ENCODE results near the gene NPC1. TPM values are rescaled to one million over a fixed set of nuclear protein-coding genes. Genes with fewer than 3 reads are reported as not detected.
A peak's percentile ranks its signal among the peaks of the same experiment; 100 is the strongest.

The NPC1 gene
- polyA plus RNA-seq, 10 donors = 18.6 to 30.5 (median 25.2) TPM

DNA sequence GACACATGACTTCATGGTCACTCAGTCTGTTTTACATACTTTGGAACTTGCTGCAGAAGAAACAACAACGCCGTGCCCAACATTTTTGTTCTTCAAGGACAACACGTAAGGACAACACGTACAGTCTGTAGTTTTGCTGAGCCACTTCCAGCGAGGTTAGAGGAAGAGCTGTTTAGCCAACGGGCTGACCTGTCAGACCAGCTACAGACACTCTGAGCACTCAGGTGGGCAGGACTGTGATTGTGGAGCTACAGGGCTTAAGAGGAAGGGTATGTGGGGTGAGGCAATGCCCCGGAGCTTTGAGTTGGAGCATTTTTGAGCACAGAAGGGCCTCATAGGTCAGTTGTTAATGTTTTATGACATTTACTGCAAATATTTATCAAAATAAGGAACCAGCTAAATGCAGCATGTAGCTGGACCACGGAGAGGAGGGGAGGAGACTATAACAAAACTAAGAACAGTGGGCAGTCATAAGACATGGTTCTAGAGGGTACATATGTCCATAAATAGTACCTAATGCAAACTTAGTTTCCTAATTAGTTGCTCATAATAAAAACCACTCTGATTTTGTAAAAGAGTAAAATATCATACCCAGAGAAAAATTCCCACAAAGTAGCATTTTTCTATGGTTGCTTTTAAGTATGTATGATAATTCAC is 26.3 kb upstream of the NPC1 start:
- no peak for DNase-seq

- no peak for DNase-seq
Measured at GRCh38 chr18:23609390-23610023, 23.2 kb upstream of the NPC1 start.

GRCh38 chr18:23608211-23608610 is 21.9 kb upstream of the NPC1 start:
- no peak for DNase-seq

DNA sequence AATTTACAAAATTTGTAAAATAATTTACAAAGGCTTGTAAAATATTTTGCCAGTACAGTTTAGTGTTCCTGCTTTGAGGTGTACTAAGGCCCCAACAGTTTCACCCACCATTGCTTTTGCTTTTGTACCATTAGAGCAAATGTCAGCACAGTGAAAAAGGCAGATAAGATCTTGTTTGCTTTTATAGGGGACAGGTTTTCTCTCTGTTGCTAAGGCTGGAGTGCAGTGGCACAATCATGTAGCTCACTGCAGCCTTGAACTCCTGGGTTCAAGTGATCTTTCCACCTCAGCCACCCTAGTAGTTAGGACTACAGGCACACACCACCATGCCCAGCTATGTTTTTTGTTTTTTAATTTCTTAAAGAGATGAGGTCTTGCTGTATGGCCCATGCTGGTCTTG is 19.6 kb upstream of the NPC1 start:
- no peak for DNase-seq

DNA sequence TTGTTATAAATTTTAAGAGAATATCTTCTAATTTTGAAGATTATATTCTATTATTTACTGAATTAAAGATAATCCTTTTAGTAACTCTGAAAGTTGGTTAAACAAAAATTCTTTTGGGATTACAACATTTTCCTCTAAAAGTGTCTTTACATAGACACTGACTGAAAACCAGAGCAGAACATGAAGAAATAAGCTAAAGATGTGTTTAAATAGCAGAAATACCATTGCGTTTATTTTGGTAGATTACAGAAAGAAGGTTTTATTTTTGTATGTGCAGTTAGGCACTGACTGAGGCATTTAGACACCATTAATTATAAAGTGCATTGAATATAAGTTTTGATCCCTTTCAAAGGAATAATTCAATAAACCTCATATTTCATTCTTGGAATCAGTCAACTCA is 13.5 kb upstream of the NPC1 start:
- no peak for DNase-seq

DNA sequence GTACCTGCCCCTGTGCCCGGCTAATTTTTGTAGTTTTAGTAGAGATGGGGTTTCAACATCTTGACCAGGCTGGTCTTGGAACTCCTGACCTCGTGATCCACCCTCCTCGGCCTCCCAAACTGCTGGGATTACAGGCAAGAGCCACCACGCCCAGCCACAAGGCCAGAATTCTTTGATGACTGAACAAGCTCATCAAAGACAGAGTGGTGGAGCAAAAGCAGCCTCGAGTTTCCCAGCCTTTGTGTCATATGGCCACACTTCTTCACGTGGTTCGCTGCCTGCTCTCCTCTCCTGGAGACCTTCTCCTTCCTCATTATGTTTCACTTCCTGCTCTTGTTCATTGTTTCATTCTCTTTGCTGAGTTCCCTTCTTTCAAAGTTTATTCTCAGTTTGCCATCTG is 9.9 kb upstream of the NPC1 start:
- no peak for DNase-seq

DNA sequence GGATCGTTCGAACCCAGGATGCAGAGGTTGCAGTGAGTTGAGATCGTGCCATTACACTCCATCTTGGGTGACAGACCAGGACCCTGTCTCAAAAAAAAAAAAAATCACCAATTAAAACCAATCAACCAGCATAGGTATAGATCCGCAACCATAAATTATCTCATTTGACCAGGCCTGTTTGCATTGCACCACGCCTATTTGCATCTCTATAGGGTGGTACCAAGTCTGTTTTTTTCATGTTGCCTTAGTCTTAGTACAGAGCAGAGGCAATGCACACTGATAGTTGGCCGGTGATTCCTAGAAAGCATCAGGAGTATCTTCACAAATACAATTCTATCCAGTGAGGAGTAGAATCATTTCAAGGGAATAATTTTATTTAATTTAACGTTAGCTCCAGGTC is 9.3 kb upstream of the NPC1 start:
- DNase-seq = no peak

GRCh38 chr18:23593720-23594119 is 7.4 kb upstream of the NPC1 start:
- DNase-seq = no peak

DNA sequence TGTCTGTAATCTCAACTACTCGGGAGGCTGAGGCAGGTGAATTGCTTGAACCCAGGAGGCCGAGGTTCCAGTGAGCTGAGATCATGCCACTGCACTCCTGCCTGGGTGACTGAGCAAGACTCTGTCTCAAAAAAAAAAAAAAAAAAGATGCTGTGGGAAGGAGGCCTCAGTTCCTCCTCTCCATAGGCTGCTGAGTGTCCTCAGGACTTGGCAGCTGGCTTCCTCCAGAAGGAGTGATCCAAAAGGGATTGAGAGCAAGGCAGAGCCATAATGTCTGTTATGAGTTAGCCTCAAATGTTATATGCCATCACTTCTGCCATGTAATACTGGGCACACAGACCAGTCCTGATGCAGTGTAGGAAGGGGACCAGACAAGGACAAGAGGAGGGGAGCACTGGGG is 6.6 kb upstream of the NPC1 start:
- no peak for DNase-seq

DNA sequence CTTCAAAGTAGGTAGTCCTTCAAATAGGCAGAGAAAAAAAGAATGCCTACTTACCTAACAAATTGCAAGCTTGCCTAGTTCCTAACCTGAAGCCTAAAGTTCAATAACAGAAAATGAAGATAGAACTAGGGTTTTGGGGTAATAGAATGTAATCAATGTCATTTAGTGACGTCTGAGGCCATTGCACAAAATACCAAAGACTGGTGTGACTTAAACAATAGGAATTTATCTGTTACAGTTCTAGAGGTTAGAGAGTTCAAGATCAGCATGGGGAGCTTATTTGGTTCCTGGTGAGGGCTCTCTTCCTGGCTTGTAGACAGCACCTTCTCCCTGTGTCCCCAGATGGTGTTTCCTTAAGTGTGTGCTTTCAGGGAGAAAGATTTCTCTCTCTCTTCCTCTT is 4.7 kb upstream of the NPC1 start:
- no peak for DNase-seq

DNA sequence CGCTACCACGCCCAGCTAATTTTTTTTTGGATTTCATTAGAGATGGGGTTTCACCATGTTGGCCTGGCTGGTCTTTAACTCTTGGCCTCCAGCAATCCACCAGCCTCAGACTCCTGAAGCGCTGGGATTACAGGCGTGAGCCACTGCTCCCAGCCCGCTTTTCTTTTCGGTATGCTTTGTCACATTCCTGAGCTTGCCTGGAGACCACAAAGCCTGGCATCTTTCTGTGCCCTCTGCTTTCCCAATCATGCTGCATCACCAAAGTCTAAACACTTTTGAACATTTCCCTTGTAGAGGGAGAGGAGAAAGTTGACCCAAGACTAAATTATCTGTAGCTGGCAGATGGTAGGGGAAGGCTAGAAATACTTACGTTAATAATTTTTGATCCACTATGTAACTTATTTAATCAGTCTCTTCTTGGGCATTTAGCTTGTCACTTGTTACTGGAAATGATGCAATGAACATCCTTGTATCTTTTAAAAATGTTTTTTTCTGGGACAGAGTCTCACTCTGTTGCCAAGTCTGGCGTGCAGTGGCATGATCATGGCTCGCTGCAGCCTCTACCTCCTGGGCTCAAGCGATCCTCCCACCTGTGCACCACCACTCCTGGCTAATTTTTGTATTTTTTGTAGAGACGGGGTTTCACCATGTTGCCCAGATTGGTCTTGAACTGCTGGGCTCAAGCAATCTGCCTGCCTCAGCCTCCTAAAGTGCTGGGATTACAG is 2.7 kb upstream of the NPC1 start:
- no peak for DNase-seq

DNA sequence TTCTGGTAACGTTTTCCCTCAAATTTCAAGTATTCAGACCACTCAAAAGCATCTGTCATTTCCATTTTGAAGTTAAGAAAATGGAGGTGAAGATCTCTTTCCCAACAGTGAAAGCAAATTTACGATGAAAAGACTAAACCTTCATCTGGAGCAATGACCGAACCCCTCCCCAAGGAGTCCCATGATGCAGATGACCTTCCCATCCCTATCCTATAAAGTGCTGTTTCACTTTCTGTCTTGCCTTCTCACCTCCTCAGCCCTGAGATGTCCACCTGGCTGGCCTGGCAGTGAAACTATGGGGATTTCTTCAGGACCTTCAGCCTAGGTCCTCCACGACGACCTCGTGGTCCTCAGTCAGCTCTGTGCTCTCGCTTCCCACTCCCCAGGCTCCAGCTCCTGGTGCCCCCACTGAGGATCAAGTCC is 925 bp upstream of the NPC1 start:
- DNase-seq = no peak

GRCh38 chr18:23585897-23586248 is 433 bp downstream of the NPC1 start:
- DNase-seq = no peak

- DNase-seq = peak in 2 of 3 donors; percentile 22 to 42
Measured at GRCh38 chr18:23585007-23585871, 1.1 kb downstream of the NPC1 start.

GRCh38 chr18:23584019-23584983 is 2.0 kb downstream of the NPC1 start:
- DNase-seq = no peak

DNA sequence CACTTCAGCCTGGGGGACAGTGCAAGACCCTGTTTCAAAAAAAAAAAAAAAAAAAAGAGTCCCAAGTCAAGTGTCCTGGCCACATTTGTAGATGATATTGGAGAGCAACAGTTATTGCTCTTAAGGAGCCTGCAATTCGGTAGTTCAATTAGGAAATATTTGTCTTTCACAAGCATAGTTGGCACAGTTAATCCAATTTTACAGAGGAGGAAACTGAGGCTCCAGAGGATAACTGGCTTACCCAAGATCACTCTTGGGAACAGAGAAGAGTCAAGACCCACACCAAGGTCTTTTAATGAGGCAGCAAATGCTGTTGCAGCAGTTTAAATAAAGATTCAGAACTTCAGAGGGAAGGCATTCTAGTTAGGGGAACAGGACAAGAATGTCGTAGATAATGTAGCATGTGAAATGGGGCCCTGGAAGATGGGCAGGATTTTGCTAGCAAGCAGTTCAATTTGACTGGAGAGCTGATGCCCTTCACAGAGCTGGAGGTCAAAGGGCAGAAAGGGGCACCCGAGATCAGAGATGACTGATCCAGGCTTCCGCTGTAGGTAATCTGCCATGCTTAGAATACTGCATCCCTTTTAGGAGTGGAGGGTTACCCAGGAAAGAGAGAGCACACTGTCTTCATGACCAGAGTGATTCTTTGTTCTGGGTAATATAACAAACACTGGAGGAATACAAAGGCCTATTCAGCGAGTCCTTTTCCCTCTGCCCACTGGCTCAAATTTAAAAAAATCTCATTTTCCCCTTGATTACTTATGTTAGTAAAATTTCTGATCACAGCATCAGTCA is 3.0 kb downstream of the NPC1 start:
- DNase-seq = no peak

DNA sequence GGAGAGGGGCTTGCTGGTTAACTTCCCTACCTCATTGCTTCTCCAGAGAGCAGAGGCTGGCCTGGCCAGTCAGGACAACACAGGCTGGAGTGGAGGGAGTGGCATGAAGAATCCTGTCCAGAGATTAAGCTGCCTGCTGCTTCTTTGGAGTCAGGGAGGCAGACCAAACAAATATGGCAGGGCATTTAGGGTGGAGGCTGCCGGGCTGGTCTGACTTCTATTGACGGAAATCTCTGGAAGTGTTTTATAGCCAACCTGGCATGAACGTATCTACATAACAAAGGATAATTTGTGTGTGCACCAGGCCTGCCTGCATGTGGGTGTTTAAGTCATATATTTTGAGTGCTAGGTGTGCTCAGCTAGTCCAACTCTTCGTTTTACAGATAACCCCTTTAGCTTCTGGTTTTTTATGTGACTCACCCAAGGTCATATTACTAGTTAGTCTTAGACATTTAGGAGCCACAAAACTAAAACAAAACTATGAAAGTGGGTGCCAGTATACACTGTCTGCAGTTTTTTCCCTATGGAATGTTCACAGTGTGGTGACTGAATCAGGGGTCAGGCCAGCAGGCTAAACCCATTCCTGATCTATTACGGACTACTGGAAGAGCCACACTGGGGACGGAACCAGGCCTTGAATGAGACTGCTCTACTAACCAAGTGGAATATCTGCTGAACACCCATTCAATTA is 5.5 kb downstream of the NPC1 start:
- DNase-seq = no peak

DNA sequence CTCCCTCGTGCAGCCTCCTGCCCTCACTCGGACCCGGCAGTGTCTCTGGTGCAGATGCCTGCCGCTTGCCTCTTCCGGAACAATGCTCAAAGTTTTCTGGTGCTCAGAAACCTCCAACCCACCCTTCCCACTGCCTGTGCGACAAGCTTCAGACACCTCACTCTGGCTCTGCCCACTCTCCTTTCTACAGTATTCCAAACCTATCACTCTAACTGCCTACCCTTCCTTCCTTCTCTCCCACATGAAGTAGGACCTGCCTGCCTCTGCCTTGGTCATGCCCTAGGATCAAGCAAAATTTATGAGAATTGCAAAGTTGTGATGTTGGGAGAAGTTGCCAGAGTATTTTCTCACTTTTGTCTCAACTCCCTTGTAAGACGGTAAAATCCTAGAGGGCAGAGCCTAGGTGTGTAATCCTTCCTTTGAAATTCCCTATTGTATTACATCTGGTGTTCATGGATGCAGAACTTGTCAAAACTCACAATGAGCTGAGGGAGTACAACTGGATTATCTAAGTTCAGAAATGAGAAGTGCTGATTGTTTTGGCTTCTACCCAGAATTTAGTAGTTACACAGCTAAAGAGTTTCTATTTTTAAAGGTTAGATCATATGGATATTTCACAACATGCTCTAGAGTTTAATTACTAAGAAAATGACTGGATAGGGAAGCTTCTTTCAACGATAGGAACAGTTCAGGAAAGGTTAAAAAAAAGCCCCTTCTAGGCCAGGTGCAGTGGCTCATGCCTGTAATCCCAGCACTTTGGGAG is 7.2 kb downstream of the NPC1 start:
- DNase-seq = peak in 1 of 3 donors; percentile 15

All from muscle of back (tissue), 11 donors.